Activated naive CD8-positive, alpha-beta T cell treated with anti-CD3 and anti-CD28 coated beads, Interleukin-2, amount 50 U/mL, for 24 hours (primary cell): Measurements from ENCODE around the gene HS3ST6.
"Not testable (repeated sequence)": the region's sequence is repeated elsewhere in the genome, so short reads cannot be mapped to it uniquely, and the experiment has no call there.

Experiments used
- ATAC-seq: fragments of 150-1000 bp; cut with Tn5 transposase; one replicate; pipeline ENCODE4 v1.10.0; 2021
- DNase-seq: peaks from one replicate; pipeline ENCODE4 v3.0.0; 2021
- H3K27ac Mint-ChIP-seq: one replicate; pipeline ENCODE4 v1.8.0; 2021; ENCODE audit warnings: mild to moderate bottlenecking, mixed read lengths
- H3K27me3 Mint-ChIP-seq: one replicate; pipeline ENCODE4 v1.8.0; 2021; ENCODE audit warnings: mixed read lengths
- H3K36me3 Mint-ChIP-seq: one replicate; pipeline ENCODE4 v1.8.0; 2021; ENCODE audit warnings: low read depth, mixed read lengths
- H3K4me1 Mint-ChIP-seq: one replicate; pipeline ENCODE4 v1.8.0; 2021; ENCODE audit warnings: mixed read lengths
- H3K4me3 Mint-ChIP-seq: one replicate; pipeline ENCODE4 v1.8.0; 2021; ENCODE audit warnings: mild to moderate bottlenecking, moderate library complexity, mixed read lengths
- H3K9me3 Mint-ChIP-seq: one replicate; pipeline ENCODE4 v1.8.0; 2021; ENCODE audit warnings: mixed read lengths

The HS3ST6 gene

GRCh38 chr16:1909561-1910231 is 8.5 kb downstream of the HS3ST6 start:
- ATAC-seq (no peak), DNase-seq (no peak)
- Mint-ChIP-seq H3K4me3 (no peak overlapping the region), H3K27me3 (peaks cover 5% of the 10 kb centered on the region), H3K27ac (no peak overlapping the region), H3K4me1 (no peaks in the 10 kb centered on the region), H3K9me3 (no peaks in the 10 kb centered on the region), H3K36me3 (no peaks in the 10 kb centered on the region)

DNA sequence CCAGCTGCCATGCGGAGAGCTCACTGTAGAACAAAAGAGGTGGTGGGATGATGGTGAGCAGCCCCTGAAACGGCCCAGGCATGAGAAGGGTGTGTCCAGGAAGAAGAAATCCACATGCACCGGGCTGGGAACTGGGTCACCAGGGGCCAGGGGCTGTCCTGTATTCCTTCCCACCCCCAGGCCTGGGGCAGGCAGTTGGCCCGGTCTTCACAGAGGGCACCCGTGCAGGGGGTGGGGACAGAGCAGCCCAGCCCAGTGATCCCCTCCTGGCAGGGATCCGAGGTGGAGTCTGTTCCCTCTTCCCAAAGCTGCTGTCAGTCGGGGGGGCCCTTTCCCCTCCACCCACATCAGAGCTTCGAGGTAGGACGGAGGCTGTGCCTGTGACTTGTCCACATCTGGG is 9.2 kb downstream of the HS3ST6 start:
- no peak overlapping the region for H3K4me3 Mint-ChIP-seq

GRCh38 chr16:1908184-1908583 is 10.0 kb downstream of the HS3ST6 start:
- ATAC-seq (no peak), DNase-seq (no peak)
- Mint-ChIP-seq H3K4me1 (no peaks in the 10 kb centered on the region), H3K27me3 (peaks cover 5% of the 10 kb centered on the region), H3K36me3 (no peaks in the 10 kb centered on the region), H3K9me3 (no peaks in the 10 kb centered on the region), H3K27ac (no peak overlapping the region), H3K4me3 (no peak overlapping the region)

More for the DNA sequence above, 9.2 kb downstream of the HS3ST6 start:
- ATAC-seq (no peak), DNase-seq (no peak)
- Mint-ChIP-seq H3K9me3 (no peaks in the 10 kb centered on the region), H3K27ac (no peak overlapping the region), H3K4me1 (no peaks in the 10 kb centered on the region), H3K36me3 (no peaks in the 10 kb centered on the region), H3K27me3 (peaks cover 5% of the 10 kb centered on the region)

DNA sequence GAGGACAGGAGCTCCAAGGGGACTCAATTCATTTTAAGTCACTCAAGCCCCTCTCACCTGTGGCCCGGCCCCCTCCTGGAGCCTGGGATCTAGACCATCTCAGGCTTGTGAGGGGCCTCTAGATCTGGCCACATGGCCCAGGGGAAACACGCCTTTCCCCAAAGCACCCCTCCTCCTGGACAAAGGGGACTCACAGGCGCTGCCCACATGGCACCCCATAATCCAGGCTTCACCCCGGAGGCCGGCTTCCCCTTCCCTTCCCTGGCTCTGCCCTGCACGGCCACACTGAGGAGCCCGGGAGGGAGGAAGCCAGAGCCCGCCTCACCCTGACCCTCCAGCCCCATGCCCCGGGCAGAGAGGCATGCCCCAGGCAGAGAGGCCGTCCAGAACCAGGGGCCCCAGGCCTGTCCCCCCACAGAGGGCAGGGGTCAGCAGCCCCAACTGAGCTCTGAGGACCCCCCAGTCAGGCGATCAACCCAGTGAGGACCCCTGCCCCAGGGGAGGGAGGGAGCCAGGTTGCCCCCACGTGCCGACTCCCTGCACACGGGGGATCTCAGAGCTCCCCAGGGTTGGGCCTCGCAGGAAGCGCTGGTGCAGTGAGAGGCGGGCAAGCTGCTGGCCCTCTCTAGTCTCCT is 10.9 kb downstream of the HS3ST6 start:
- Mint-ChIP-seq H3K27ac (no peak overlapping the region), H3K4me3 (no peak overlapping the region), H3K9me3 (no peaks in the 10 kb centered on the region), H3K36me3 (no peaks in the 10 kb centered on the region), H3K4me1 (no peaks in the 10 kb centered on the region), H3K27me3 (peaks cover 5% of the 10 kb centered on the region)
- DNase-seq (no peak), ATAC-seq (no peak)

GRCh38 chr16:1906846-1907165 is 11.4 kb downstream of the HS3ST6 start:
- no peak overlapping the region for H3K27ac Mint-ChIP-seq
- no peaks in the 10 kb centered on the region for H3K4me1 Mint-ChIP-seq
- ATAC-seq (no peak), DNase-seq (no peak)
- H3K9me3 Mint-ChIP-seq, result no peaks in the 10 kb centered on the region
- H3K27me3 Mint-ChIP-seq, result peaks cover 5% of the 10 kb centered on the region
- H3K4me3 Mint-ChIP-seq, result no peak overlapping the region
- no peaks in the 10 kb centered on the region for H3K36me3 Mint-ChIP-seq

DNA sequence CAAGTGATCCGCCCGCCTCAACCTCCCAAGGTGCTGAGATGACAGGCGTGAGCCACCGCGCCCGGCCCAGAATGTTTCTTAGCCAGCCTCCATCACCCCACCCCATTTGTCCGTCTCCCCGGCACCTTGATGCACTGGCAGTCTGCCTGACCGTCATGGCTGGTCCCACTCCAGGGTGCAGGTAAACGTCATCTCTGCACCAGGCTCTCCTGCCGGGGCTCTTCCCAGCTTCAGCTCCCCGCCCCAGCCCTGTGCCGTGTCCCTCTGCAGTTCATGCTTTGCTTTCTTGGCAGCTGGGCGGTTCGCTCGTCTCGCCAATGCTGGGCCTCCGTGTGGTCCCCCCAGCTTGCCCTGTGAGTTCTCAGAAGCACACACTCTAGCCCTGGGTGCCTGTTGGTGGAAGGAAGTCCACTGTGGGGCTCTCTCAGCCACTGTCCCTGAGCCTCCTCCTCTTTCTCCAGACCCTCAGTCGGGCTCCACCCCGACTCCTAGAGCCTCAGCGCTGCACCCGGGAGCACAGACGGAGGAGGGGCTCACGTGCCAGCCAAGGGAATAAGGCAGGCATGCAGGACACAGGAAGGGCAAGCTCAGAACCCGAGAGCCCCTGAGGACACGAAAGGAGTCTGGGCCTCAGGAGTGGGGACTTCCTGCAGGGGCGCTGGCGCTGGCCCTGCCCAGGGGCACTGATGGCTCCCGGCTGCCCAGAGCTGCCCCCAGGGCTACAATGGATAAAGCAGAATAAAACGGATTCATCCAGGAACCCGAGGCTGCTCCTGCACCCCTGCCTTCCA is 12.0 kb downstream of the HS3ST6 start:
- Mint-ChIP-seq H3K4me1 (no peaks in the 10 kb centered on the region), H3K9me3 (no peaks in the 10 kb centered on the region), H3K27ac (no peak overlapping the region), H3K27me3 (peaks cover 5% of the 10 kb centered on the region), H3K4me3 (no peak overlapping the region), H3K36me3 (no peaks in the 10 kb centered on the region)
- DNase-seq (no peak), ATAC-seq (no peak)

- Mint-ChIP-seq H3K9me3 (no peaks in the 10 kb centered on the region), H3K27me3 (peaks cover 5% of the 10 kb centered on the region), H3K27ac (no peak overlapping the region), H3K4me1 (no peaks in the 10 kb centered on the region), H3K36me3 (no peaks in the 10 kb centered on the region), H3K4me3 (no peak overlapping the region)
- no peak for ATAC-seq
- no peak for DNase-seq
These were observed 14.1 kb downstream of the HS3ST6 start for GRCh38 chr16:1903845-1904840.

GRCh38 chr16:1903220-1903574 is 15.0 kb downstream of the HS3ST6 start:
- H3K9me3 Mint-ChIP-seq, result no peaks in the 10 kb centered on the region
- no peak overlapping the region for H3K27ac Mint-ChIP-seq
- no peak overlapping the region for H3K4me3 Mint-ChIP-seq
- DNase-seq (no peak), ATAC-seq (no peak)
- peaks cover 3% of the 10 kb centered on the region for H3K27me3 Mint-ChIP-seq
- H3K36me3 Mint-ChIP-seq, result no peaks in the 10 kb centered on the region
- H3K4me1 Mint-ChIP-seq, result no peaks in the 10 kb centered on the region

GRCh38 chr16:1902547-1903219 is 15.5 kb downstream of the HS3ST6 start:
- Mint-ChIP-seq H3K4me3 (no peak overlapping the region), H3K27ac (no peak overlapping the region), H3K36me3 (no peaks in the 10 kb centered on the region), H3K9me3 (no peaks in the 10 kb centered on the region), H3K4me1 (no peaks in the 10 kb centered on the region), H3K27me3 (peaks cover 3% of the 10 kb centered on the region)
- no peak for DNase-seq
- ATAC-seq, result no peak

DNA sequence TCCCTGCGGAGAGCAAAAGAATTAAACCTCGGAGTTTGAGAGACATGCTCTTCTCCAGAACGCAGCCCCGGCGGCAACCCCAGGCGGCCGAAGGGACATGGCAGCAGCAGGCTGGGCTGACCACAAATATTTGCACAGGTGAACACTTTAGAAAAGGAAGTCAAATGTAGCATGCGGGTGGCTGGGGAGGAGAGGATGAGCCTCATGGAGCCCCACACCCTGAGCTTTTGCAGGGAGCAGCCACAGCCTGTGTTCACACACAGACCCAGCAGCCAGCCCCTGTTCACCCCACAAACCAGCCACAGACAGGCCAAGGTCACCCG is 17.8 kb downstream of the HS3ST6 start:
- no peak overlapping the region for H3K4me3 Mint-ChIP-seq
- no peak for DNase-seq
- no peak overlapping the region for H3K27ac Mint-ChIP-seq
- H3K36me3 Mint-ChIP-seq, result no peaks in the 10 kb centered on the region
- no peaks in the 10 kb centered on the region for H3K9me3 Mint-ChIP-seq
- ATAC-seq, result no peak
- H3K4me1 Mint-ChIP-seq, result no peaks in the 10 kb centered on the region
- H3K27me3 Mint-ChIP-seq, result peaks cover 2% of the 10 kb centered on the region

- no peak for ATAC-seq
- Mint-ChIP-seq H3K4me1 (no peaks in the 10 kb centered on the region), H3K36me3 (no peaks in the 10 kb centered on the region), H3K4me3 (no peak overlapping the region), H3K27ac (no peak overlapping the region), H3K9me3 (no peaks in the 10 kb centered on the region), H3K27me3 (peaks cover 2% of the 10 kb centered on the region)
- no peak for DNase-seq
These were observed 18.4 kb downstream of the HS3ST6 start for GRCh38 chr16:1899641-1900451.

- not testable (repeated sequence) for H3K4me3 Mint-ChIP-seq, H3K27ac Mint-ChIP-seq, H3K36me3 Mint-ChIP-seq, H3K27me3 Mint-ChIP-seq, H3K9me3 Mint-ChIP-seq, H3K4me1 Mint-ChIP-seq, DNase-seq, ATAC-seq
These were observed 20.5 kb downstream of the HS3ST6 start for GRCh38 chr16:1897692-1898091.

DNA sequence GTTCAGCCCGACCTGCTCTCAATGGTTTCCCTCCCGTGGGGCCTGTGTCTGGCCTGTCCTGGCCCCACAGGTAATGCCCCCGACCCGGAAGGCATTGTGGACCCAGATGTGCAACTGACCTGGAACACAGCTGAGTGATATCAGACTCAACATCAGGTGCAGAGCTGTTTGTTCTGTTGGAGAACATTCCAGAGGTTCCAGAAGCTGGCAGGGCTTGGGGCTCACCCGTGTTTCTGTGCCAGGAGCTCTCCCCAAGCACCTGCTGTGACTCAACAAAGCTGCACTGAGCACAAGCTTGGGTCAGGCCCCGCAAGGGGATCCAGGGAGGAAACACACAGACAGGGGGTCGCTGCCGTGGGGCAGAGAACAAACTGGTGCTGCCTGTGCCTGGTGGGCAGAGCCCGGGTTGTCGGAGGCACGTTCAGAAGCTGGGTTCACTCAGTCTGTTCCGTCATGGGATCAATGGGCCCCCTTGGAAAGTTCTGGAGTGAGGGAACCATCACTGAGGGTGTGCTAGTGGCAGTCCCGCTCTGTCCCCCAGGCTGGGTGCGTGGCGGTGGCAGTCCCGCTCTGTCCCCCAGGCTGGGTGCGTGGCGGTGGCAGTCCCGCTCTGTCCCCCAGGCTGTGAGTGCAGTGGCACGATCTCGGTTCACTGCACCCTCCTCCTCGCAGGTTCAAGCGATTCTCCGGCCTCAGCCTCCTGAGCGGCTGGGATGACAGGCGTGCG is 22.1 kb downstream of the HS3ST6 start:
- Mint-ChIP-seq H3K27me3 (peaks cover 7% of the 10 kb centered on the region), H3K27ac (no peak overlapping the region), H3K4me1 (no peaks in the 10 kb centered on the region), H3K9me3 (no peaks in the 10 kb centered on the region), H3K4me3 (no peak overlapping the region), H3K36me3 (no peaks in the 10 kb centered on the region)
- ATAC-seq (no peak), DNase-seq (no peak)
